Keratinocyte (primary cell): ENCODE data around the gene ECHDC3. TPM values are rescaled to one million over a fixed set of nuclear protein-coding genes. Genes with fewer than 3 reads are reported as not detected.

Experiments used
- DNase-seq: peaks from one replicate; pipeline ENCODE4 v3.0.0-alpha.2; 2011; ENCODE audit warnings: low read depth, missing footprints, low spot score
- FAIRE-seq: peaks from 2 replicates; lab custom pipeline; 2011; peaks lifted over from hg19 to GRCh38; lab: Jason Lieb, UNC
- H2AFZ ChIP-seq: 2 replicates; pipeline ENCODE4 v1.6.0; 2012; ENCODE audit warnings: low read length, control low read depth, inconsistent platforms; ENCODE audit not compliant: control insufficient read depth
- H3K27ac ChIP-seq: 2 replicates; pipeline ENCODE4 v1.5.1; 2011; ENCODE audit warnings: low read length; ENCODE audit not compliant: control insufficient read depth, insufficient read depth
- H3K27me3 ChIP-seq: 3 replicates; pipeline ENCODE4 v1.6.0; 2011; ENCODE audit warnings: low read length; ENCODE audit not compliant: control insufficient read depth, insufficient read depth; ENCODE audit errors: extremely low read depth
- H3K36me3 ChIP-seq, 2 experiments: 2 replicates in 1 of 2; 3 replicates in 1 of 2; pipeline ENCODE4 v1.5.1; 2011; ENCODE audit warnings: low read length in 2 of 2, mild to moderate bottlenecking in 1 of 2; ENCODE audit not compliant: control insufficient read depth in 2 of 2, insufficient read depth in 2 of 2; ENCODE audit errors: extremely low read depth in 1 of 2
- H3K4me1 ChIP-seq: 3 replicates; pipeline ENCODE4 v1.5.1; 2011; ENCODE audit warnings: low read length; ENCODE audit not compliant: control insufficient read depth, insufficient read depth; ENCODE audit errors: extremely low read depth
- H3K4me2 ChIP-seq: 3 replicates; pipeline ENCODE4 v1.6.0; 2011; ENCODE audit warnings: low read depth, low read length; ENCODE audit not compliant: control insufficient read depth, insufficient read depth; ENCODE audit errors: extremely low read depth
- H3K4me3 ChIP-seq, 3 experiments: fragments of 200-600 bp in 1 of 3; sonication (generic) in 1 of 3; 2 replicates in 2 of 3; 3 replicates in 1 of 3; pipeline ENCODE4 v1.5.1; 2011 to 2016; ENCODE audit warnings: low read length in 3 of 3, mild to moderate bottlenecking in 3 of 3, control low read depth in 2 of 3, inconsistent platforms in 1 of 3, low read depth in 1 of 3, mixed read lengths in 1 of 3, mixed run types in 1 of 3, moderate library complexity in 1 of 3; ENCODE audit not compliant: control insufficient read depth in 2 of 3, insufficient read depth in 2 of 3; ENCODE audit errors: extremely low read depth in 1 of 3
- H3K79me2 ChIP-seq: 2 replicates; pipeline ENCODE4 v1.6.0; 2012; ENCODE audit warnings: low read length; ENCODE audit not compliant: control insufficient read depth, insufficient read depth
- H3K9ac ChIP-seq: 3 replicates; pipeline ENCODE4 v1.6.0; 2011; ENCODE audit warnings: low read length; ENCODE audit not compliant: control insufficient read depth, insufficient read depth; ENCODE audit errors: extremely low read depth
- H3K9me1 ChIP-seq: 3 replicates; pipeline ENCODE4 v1.6.0; 2011; ENCODE audit warnings: low read length; ENCODE audit not compliant: control insufficient read depth, insufficient read depth; ENCODE audit errors: extremely low read depth
- H3K9me3 ChIP-seq: 2 replicates; pipeline ENCODE4 v1.5.1; 2012; ENCODE audit warnings: low read depth, low read length; ENCODE audit not compliant: control insufficient read depth
- H4K20me1 ChIP-seq: 3 replicates; pipeline ENCODE4 v1.6.0; 2011; ENCODE audit warnings: low read length; ENCODE audit not compliant: control insufficient read depth, insufficient read depth; ENCODE audit errors: extremely low read depth
- CTCF ChIP-seq, 3 experiments: IDR thresholded peaks in 1 of 3; conservative IDR thresholded peaks in 1 of 3; optimal IDR thresholded peaks in 1 of 3; 2 replicates in 2 of 3; 3 replicates in 1 of 3; pipeline versions ENCODE3 to v1.5.1; 2011; ENCODE audit warnings: low read length in 3 of 3, mild to moderate bottlenecking in 3 of 3, moderate library complexity in 2 of 3, control low read depth in 1 of 3, inconsistent platforms in 1 of 3; ENCODE audit not compliant: insufficient read depth in 2 of 3; ENCODE audit errors: extremely low read depth in 1 of 3
- EZH2 ChIP-seq: IDR thresholded peaks from one replicate; pipeline ENCODE4 v1.6.1; 2012; ENCODE audit warnings: inconsistent platforms, mild to moderate bottlenecking, low read length, moderate library complexity
- dilution Hi-C: fragments of 300-500 bp; cut with MboI; formaldehyde crosslinking; loops from one replicate; pipeline ENCODE4 v1.7.0; 2020; ENCODE audit warnings: low sequenced_read_pairs; ENCODE audit not compliant: extremely low pct_ligation_motif_present
- polyA plus RNA-seq, 5 experiments: library from polyadenylated mRNA; depleted of rRNA in 3 of 5; stranded (reverse) in 3 of 5; stranded (forward) in 1 of 5; unstranded in 1 of 5; fragments of >200 nt; gene quantifications; 1 replicate in 1 of 5; 2 replicates in 3 of 5; 3 replicates in 1 of 5; pipeline versions ENCODE4 v1.2.1 to v1.2.3, GENCODE V29; 2011 to 2012; ENCODE audit warnings: missing spikeins in 2 of 5, low read depth in 1 of 5, low replicate concordance in 1 of 5

ECHDC3 gene
- polyA plus RNA-seq, 1 donor (not counting 4 experiments of a cell fraction or from before 2014, with no cell fraction given), result 3.5 TPM

DNA sequence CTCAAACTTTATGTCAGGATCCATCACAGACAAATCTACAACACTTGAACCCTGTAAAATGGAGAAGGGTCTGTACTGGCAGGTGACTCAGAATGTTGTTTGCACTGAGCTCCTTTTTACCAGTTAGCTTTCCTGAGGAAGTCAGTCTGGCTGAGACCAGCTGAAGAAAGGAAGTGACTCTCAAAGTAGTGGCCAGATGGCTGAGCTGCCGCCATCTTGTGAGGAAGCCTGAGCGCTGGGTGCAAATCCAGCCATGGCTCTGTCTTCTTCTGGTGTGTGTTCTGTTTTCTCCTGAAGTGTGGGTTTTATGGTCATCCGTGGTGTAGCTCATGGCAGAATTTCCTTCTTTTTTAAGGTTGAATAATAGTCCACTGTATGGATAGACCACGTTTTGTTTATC, 25.5 kb upstream of the ECHDC3 start:
- DNase-seq (no peak), FAIRE-seq (no peak)

DNA sequence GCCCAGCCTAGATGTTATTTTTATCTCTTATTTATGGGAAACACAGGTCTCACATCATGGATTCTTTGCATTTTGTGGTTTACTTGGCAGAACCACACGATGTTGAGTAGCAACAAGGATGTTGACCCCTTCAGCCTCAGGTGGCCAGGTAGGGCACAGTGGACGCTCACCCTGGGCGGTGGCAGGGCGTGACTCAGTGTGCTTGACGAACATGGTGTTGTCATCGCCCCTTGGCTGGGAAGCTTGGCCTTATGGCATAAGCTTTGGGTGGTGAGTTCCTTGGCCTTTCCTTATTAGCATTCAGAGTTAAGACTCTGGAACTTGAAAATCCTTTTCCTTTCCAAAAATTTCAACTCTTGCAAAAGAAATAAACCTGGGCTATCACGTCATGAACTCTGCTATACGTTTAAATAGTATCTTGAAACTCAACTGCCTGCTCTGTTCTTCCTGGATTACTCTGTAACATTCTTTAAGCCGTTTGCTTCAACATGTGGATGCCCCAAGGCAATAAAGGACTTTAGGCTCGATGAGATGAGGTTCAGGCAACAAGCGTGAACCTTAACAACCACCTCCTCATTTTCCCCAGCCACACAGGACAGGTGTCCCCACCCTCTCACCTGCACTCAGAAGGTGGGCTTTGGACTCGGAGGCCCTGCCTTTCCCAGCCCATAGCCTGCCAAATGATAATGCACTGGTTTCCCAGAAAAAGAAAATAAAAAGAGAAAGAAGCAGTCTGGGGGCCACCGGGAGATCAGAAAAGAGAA, 22.5 kb upstream of the ECHDC3 start:
- Histone ChIP-seq H3K4me2 (no peak overlapping the region), H2AFZ (no peak overlapping the region), H3K27me3 (no peaks in the 10 kb centered on the region), H3K27ac (no peak overlapping the region), H3K4me1 (no peaks in the 10 kb centered on the region), H3K36me3 (no peaks in the 10 kb centered on the region), H4K20me1 (no peaks in the 10 kb centered on the region), H3K4me3 (no peak overlapping the region), H3K9ac (no peak overlapping the region), H3K9me1 (no peaks in the 10 kb centered on the region), H3K79me2 (no peaks in the 10 kb centered on the region), H3K9me3 (no peaks in the 10 kb centered on the region)
- TF ChIP-seq EZH2 (no peak), CTCF (optimal IDR thresholded peaks at IDR 0.05 in 1 of 3, IDR thresholded peaks at IDR 0.05 in 1 of 3, conservative IDR thresholded peaks at IDR 0.05 in 1 of 3; ENCODE audit: extremely low read depth in 1 of 3, insufficient read depth in 2 of 3, low read length in 3 of 3) (no peak)
- dilution Hi-C loops, result no loop called here
- no peak for FAIRE-seq
- no peak for DNase-seq

More for the DNA sequence above, 25.5 kb upstream of the ECHDC3 start:
- no peaks in the 10 kb centered on the region for H3K4me1 ChIP-seq
- no peaks in the 10 kb centered on the region for H3K27me3 ChIP-seq
- H2AFZ ChIP-seq, result no peak overlapping the region
- H4K20me1 ChIP-seq, result no peaks in the 10 kb centered on the region
- H3K9ac ChIP-seq, result no peak overlapping the region
- no peak overlapping the region for H3K27ac ChIP-seq
- no peaks in the 10 kb centered on the region for H3K79me2 ChIP-seq
- no peak overlapping the region for H3K4me3 ChIP-seq
- dilution Hi-C loops, result no loop called here
- no peaks in the 10 kb centered on the region for H3K9me1 ChIP-seq
- TF ChIP-seq EZH2 (no peak), CTCF (optimal IDR thresholded peaks at IDR 0.05 in 1 of 3, IDR thresholded peaks at IDR 0.05 in 1 of 3, conservative IDR thresholded peaks at IDR 0.05 in 1 of 3; ENCODE audit: extremely low read depth in 1 of 3, insufficient read depth in 2 of 3, low read length in 3 of 3) (no peak)
- H3K4me2 ChIP-seq, result no peak overlapping the region
- H3K36me3 ChIP-seq, result no peaks in the 10 kb centered on the region
- no peaks in the 10 kb centered on the region for H3K9me3 ChIP-seq
